GM18867 (cell line): ENCODE results near the gene GPR65.

Source experiments
- ATAC-seq: cut with Tn5 transposase; IDR thresholded peaks from one replicate; pipeline ENCODE4 v1.9.1; 2021; ENCODE audit warnings: mild to moderate bottlenecking, moderate library complexity; ENCODE audit not compliant: unreplicated experiment

GPR65 gene

GRCh38 chr14:88037325-88037724 lies 32.4 kb downstream of the GPR65 start:
- ATAC-seq: no peak

DNA sequence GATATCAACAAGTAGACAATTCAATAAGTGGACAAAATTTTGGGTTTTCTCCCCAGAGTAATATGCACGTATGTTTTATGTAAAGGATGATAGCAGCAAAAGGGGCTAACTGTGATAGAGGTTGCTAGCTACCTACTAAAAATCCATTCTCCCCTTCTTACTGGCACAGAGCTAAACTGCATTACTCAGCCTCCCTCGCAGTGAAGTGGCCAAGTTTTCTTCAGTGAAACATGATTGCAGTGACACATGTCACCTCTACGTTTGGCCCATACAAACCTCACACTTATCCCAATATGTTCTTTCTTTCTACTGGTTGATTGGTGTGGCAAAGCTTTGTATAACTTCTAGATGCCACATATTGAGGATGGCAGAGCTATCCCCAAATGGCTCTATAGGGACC lies 34.3 kb downstream of the GPR65 start:
- ATAC-seq: no peak

GRCh38 chr14:88040146-88040545 lies 35.2 kb downstream of the GPR65 start:
- ATAC-seq: no peak

GRCh38 chr14:88043529-88044443 lies 38.9 kb downstream of the GPR65 start:
- no peak for ATAC-seq

- ATAC-seq: no peak
Observed at GRCh38 chr14:88044444-88044758, 39.5 kb downstream of the GPR65 start.

- peak; percentile 70 for ATAC-seq
Observed at GRCh38 chr14:88044776-88045446, 40.0 kb downstream of the GPR65 start.

- no peak for ATAC-seq
Observed at GRCh38 chr14:88045705-88046104, 40.8 kb downstream of the GPR65 start.

GRCh38 chr14:88048351-88048750 lies 43.4 kb downstream of the GPR65 start:
- ATAC-seq: no peak

GRCh38 chr14:88049266-88049665 lies 44.3 kb downstream of the GPR65 start:
- no peak for ATAC-seq

GRCh38 chr14:88049936-88050335 lies 45.0 kb downstream of the GPR65 start:
- ATAC-seq: no peak

GRCh38 chr14:88060576-88060975 lies 55.6 kb downstream of the GPR65 start:
- no peak for ATAC-seq

- no peak for ATAC-seq
Observed at GRCh38 chr14:88063811-88064210, 58.9 kb downstream of the GPR65 start.
